CD4-positive, alpha-beta T cell (primary cell): ENCODE data around the gene PLCG2. TPM values are rescaled to one million over a fixed set of nuclear protein-coding genes. Genes with fewer than 3 reads are reported as not detected.

Experiments used
- ATAC-seq: fragments of 200-7000 bp; cut with Tn5 transposase; one replicate; pipeline ENCODE4 v1.10.0; 2022; ENCODE audit warnings: mild to moderate bottlenecking; ENCODE audit not compliant: poor library complexity
- CTCF ChIA-PET: fragments of 350-600 bp; sonication (Branson Sonifier 250); formaldehyde crosslinking; loops from one replicate; lab custom pipeline; 2021; ENCODE audit warnings: antibody characterized with exemption, inconsistent platforms; lab: Charles Lee
- POLR2A ChIA-PET: fragments of 350-600 bp; sonication (Branson Sonifier 250); formaldehyde crosslinking; loops from one replicate; lab custom pipeline; 2021; ENCODE audit warnings: antibody characterized with exemption, inconsistent platforms; lab: Charles Lee
- DNase-seq, 14 experiments: peaks; one replicate each; pipeline ENCODE4 v3.0.0-alpha.2; 2013 to 2020; ENCODE audit warnings: mixed read lengths in 2 of 14
- H3K27ac ChIP-seq, 2 donors: one replicate each; pipeline versions ENCODE4 v1.5.1 to v1.7.0; 2013; ENCODE audit warnings: low read length in 2 of 2, low read depth in 1 of 2, mild to moderate bottlenecking in 1 of 2
- H3K27me3 ChIP-seq, 2 experiments: 1 replicate in 1 of 2; 2 replicates in 1 of 2; pipeline versions ENCODE4 v1.6.1 to v1.7.0; 2013; ENCODE audit warnings: low read length in 2 of 2, control low read depth in 1 of 2, mild to moderate bottlenecking in 1 of 2, moderate library complexity in 1 of 2; ENCODE audit not compliant: insufficient read depth in 2 of 2, control insufficient read depth in 1 of 2
- H3K36me3 ChIP-seq: one replicate; pipeline ENCODE4 v1.6.1; 2013; ENCODE audit warnings: low read length, control low read depth; ENCODE audit not compliant: insufficient read depth
- H3K4me1 ChIP-seq: one replicate; pipeline ENCODE4 v1.6.1; 2013; ENCODE audit warnings: low read length, control low read depth; ENCODE audit not compliant: insufficient read depth
- H3K4me3 ChIP-seq: one replicate; pipeline ENCODE4 v1.5.1; 2013; ENCODE audit warnings: mild to moderate bottlenecking, low read length, moderate library complexity
- H3K9me3 ChIP-seq, 2 experiments: 1 replicate in 1 of 2; 2 replicates in 1 of 2; pipeline versions ENCODE4 v1.6.1 to v1.7.0; 2013; ENCODE audit warnings: low read length in 2 of 2, mild to moderate bottlenecking in 2 of 2, control low read depth in 1 of 2, moderate library complexity in 1 of 2; ENCODE audit not compliant: control insufficient read depth in 1 of 2, insufficient read depth in 1 of 2
- H3K27ac Mint-ChIP-seq: one replicate; pipeline ENCODE4 v1.8.0; 2020; ENCODE audit warnings: mixed read lengths
- H3K27me3 Mint-ChIP-seq: one replicate; pipeline ENCODE4 v1.8.0; 2021; ENCODE audit warnings: mixed read lengths
- H3K36me3 Mint-ChIP-seq: one replicate; pipeline ENCODE4 v1.8.0; 2021; ENCODE audit warnings: low read depth, mixed read lengths
- H3K4me1 Mint-ChIP-seq: one replicate; pipeline ENCODE4 v1.8.0; 2021; ENCODE audit warnings: low read depth, mixed read lengths
- H3K4me3 Mint-ChIP-seq: one replicate; pipeline ENCODE4 v1.8.0; 2020; ENCODE audit warnings: mild to moderate bottlenecking, mixed read lengths
- H3K9me3 Mint-ChIP-seq: one replicate; pipeline ENCODE4 v1.8.0; 2020; ENCODE audit warnings: mixed read lengths
- CTCF ChIP-seq: fragments of 200-600 bp; IDR thresholded peaks from one replicate; pipeline ENCODE4 v1.8.0; 2022; ENCODE audit warnings: antibody characterized with exemption, mild to moderate bottlenecking
- intact Hi-C, 2 experiments: fragments of 100-400 bp; cut with DNase I in 1 of 2; cut with micrococcal nuclease in 1 of 2; formaldehyde crosslinking; loops; one replicate each; pipeline versions ENCODE4 v1.15.1 to v1.9.0; 2023 to 2025; cut with DNase I, micrococcal nuclease
- total RNA-seq, 174 experiments: library from RNA in 2 of 174; stranded (reverse) in 2 of 174; gene quantifications; one replicate each; pipeline ENCODE4 v1.2.3 and lab custom pipeline; 2021 to 2026

The PLCG2 gene
- total RNA-seq, 2 experiments from 2014 or later, result 0.92 to 1.5 TPM

DNA sequence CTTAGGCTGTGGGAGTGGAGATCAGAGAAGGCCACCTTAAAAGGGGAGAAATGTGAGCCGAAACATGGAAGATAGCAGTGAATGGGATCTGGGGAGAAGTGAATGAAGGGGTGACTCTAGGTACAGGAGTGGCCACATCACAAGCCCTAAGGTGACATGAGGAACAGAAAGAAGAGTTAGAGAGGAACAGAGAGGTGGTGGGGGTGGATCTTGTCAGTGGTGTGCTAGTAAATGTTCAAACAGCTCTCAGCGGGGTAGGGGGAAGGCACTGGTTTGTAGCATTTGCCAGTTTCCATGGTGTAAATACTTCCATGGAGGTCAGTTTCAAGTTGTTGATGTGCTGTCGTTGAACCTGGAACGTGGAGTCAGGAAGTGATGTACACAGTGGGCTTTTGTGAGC, 141.4 kb downstream of the PLCG2 start:
- Histone ChIP-seq H3K4me1 (no peaks in the 10 kb centered on the region), H3K9me3 (no peaks in the 10 kb centered on the region), H3K36me3 (no peaks in the 10 kb centered on the region), H3K4me3 (no peak overlapping the region), H3K27me3 (no peaks in the 10 kb centered on the region), H3K27ac (no peak overlapping the region)
- Mint-ChIP-seq H3K27me3 (no peaks in the 10 kb centered on the region), H3K9me3 (no peaks in the 10 kb centered on the region), H3K27ac (no peak overlapping the region), H3K36me3 (no peaks in the 10 kb centered on the region), H3K4me1 (no peaks in the 10 kb centered on the region), H3K4me3 (no peak overlapping the region)
- no peak for DNase-seq
- POLR2A ChIA-PET, result no interaction called here
- intact Hi-C loops, result no loop called here
- no peak for TF ChIP-seq CTCF
- CTCF ChIA-PET, result no interaction called here
- ATAC-seq, result no peak

GRCh38 chr16:81921085-81921814, 142.2 kb downstream of the PLCG2 start:
- no peaks in the 10 kb centered on the region for H3K9me3 ChIP-seq
- H3K4me3 Mint-ChIP-seq, result no peak overlapping the region
- no peak overlapping the region for H3K27ac Mint-ChIP-seq
- TF ChIP-seq CTCF, result no peak
- no peaks in the 10 kb centered on the region for H3K27me3 ChIP-seq
- H3K36me3 ChIP-seq, result no peaks in the 10 kb centered on the region
- H3K4me1 Mint-ChIP-seq, result no peaks in the 10 kb centered on the region
- H3K9me3 Mint-ChIP-seq, result no peaks in the 10 kb centered on the region
- H3K4me1 ChIP-seq, result no peaks in the 10 kb centered on the region
- DNase-seq (no peak), ATAC-seq (no peak)
- no peaks in the 10 kb centered on the region for H3K36me3 Mint-ChIP-seq
- no peak overlapping the region for H3K4me3 ChIP-seq
- POLR2A ChIA-PET, result no interaction called here
- intact Hi-C loops, result no loop called here
- no peaks in the 10 kb centered on the region for H3K27me3 Mint-ChIP-seq
- H3K27ac ChIP-seq, result no peak overlapping the region
- CTCF ChIA-PET, result no interaction called here

DNA sequence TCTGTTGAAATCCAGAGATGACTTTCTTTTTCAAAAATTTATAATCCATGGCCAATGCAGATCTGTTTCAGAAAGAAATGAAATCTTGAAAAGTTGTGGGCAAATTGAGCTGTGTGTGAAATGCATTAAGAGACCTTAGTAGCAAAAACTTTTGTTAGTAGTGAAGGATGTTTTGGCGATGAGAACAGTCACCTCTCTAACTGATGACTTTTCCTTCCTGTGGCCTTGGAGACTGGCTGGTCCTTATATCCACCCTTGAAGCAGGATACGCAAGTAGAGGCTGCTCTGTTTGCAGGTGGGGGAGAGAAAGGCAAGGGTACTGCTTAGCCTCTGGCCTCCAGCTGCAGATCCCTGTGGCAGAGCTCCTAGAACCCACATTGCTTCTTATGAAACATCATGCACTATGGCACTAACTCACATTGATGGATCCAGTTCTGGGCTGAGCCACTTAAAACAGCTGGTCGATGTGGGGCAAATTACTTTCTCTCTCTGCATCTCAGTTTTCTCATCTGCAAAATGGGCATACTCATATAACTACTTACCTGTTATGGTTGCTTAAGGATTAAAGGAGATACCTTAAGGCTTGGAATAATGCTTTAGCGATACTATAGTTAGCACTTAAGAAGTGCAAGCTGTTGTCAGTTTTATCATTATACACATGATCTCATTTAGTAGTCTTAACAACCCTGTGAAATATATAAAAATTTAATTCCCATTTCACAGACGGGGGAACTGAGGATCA, 142.9 kb downstream of the PLCG2 start:
- no peak overlapping the region for H3K4me3 Mint-ChIP-seq
- no peaks in the 10 kb centered on the region for H3K9me3 Mint-ChIP-seq
- H3K4me3 ChIP-seq, result no peak overlapping the region
- no peaks in the 10 kb centered on the region for H3K4me1 Mint-ChIP-seq
- POLR2A ChIA-PET, result no interaction called here
- H3K36me3 ChIP-seq, result no peaks in the 10 kb centered on the region
- CTCF ChIA-PET, result no interaction called here
- no peaks in the 10 kb centered on the region for H3K4me1 ChIP-seq
- no peak for DNase-seq
- H3K27me3 Mint-ChIP-seq, result no peaks in the 10 kb centered on the region
- ATAC-seq, result no peak
- H3K27ac ChIP-seq, result no peak overlapping the region
- H3K36me3 Mint-ChIP-seq, result no peaks in the 10 kb centered on the region
- intact Hi-C loops, result no loop called here
- H3K27me3 ChIP-seq, result no peaks in the 10 kb centered on the region
- TF ChIP-seq CTCF, result no peak
- no peak overlapping the region for H3K27ac Mint-ChIP-seq
- H3K9me3 ChIP-seq, result no peaks in the 10 kb centered on the region
